GM21723 (cell line): Measurements from ENCODE around the gene KIF2C.
"Not testable (repeated sequence)": the region's sequence is repeated elsewhere in the genome, so short reads cannot be mapped to it uniquely, and the experiment has no call there.

ENCODE experiments used
- ATAC-seq: cut with Tn5 transposase; IDR thresholded peaks from one replicate; pipeline ENCODE4 v1.9.1; 2021; ENCODE audit warnings: mild to moderate bottlenecking, moderate library complexity; ENCODE audit not compliant: unreplicated experiment

Gene KIF2C

DNA sequence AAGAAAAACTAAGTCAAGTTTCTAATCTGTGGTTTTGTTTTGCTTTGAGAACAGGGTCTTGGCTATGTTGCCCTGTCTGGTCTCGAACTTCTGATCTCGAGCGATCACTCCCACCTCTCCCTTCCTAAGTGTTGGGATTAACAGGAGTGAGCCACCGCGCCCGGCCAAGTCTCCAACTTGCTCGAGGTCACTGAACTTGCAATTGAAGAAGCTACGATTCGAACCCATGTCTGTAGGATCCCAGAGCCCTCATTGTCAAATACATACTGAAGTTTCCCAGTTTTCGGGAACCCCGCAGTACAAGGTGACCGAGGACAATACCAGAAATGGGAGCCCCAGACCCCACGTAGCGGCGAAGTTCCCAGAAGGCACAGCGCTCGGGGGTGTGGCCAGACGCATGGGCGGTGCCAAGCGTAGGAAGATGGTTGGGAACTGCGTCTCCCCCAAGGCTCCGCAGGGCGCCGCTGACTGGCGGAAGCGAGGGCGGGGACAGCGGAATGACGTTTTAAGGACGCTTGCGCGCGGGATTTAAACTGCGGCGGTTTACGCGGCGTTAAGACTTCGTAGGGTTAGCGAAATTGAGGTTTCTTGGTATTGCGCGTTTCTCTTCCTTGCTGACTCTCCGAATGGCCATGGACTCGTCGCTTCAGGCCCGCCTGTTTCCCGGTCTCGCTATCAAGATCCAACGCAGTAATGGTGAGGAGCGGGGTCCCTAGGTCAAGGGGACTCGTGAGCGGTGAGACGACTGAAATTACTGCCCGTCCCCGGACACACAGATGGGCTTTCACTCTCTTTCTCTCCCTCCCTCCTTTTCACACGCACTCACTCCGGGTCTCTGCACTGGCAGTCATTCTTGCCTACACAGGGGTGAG, at the start of gene KIF2C:
Gene KIF2C, plus strand, starts transcription at position 531 of the 872 bp plus-strand sequence. Its CDS starts 96 bp downstream, at position 627.
- ATAC-seq: peak; percentile 98

DNA sequence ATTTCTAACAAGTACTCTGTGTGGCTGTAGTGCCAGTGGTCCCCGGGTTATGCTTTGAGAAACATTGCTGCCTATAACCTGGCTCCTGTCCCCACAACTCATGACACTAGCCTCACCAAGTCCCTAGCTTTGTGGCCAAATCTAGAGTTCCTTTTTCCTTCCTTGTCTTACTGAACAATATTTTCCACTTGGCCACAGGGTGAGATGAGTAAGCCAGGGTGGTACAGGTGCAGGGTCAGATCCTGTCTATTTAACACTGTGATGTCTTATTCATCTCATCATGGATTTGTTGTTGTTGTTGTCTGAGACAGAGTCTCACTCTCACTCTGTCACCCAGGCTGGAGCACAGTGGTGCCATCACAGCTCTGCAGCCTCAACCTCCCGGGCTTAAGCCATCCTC, 46.5 kb upstream of the KIF2C start:
- no peak for ATAC-seq

- ATAC-seq: no peak
Observed at GRCh38 chr1:44693900-44694299, 45.7 kb upstream of the KIF2C start.

DNA sequence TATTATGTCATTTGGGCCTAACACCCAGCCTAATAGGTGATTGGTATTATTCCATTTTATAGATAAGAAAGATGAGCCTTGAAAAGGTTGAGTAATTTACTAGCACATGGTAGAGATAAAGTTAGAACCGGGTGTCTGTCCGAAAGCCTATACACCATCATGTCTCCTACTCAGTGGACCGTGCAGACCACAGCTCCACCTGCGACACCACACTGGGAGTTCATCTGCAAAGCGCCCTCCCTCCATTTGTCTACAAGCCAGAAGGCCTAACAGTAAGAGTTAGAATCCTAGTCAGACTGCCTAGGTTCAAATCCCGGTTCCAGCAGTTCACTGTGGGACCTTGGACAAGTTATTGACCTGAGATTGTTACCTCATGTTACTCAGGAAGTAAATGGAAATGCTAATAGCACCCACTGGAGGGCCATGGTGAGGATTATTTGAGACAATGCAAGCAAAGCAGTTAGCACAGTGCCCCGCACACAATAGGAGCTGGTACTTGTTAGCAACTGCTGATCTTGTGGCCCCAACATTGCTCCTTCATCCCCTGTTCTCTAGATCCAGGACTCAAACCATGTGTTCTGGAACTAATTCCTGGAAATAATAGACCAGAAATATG, 44.7 kb upstream of the KIF2C start:
- ATAC-seq: peak; percentile 80

DNA sequence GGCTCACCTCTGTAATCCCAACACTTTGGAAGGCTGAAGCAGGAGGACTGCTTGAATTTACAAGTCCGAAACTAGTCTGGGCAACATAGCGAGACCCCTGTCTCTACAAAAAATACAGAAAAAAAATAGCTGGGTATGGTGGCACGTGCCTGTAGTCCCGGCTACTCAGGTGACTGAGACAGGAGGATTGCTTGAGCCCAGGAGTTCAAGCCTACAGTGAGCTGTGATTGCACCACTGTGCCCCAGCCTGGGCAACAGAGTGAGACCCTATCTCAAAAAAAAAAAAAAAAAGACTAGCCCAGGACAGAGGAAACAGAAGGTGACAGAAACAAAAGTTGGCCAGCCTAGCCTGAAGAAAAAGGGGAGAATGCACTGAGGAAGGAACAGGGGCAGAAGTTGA, 44.0 kb upstream of the KIF2C start:
- no peak for ATAC-seq

GRCh38 chr1:44696101-44696500, 43.5 kb upstream of the KIF2C start:
- no peak for ATAC-seq

DNA sequence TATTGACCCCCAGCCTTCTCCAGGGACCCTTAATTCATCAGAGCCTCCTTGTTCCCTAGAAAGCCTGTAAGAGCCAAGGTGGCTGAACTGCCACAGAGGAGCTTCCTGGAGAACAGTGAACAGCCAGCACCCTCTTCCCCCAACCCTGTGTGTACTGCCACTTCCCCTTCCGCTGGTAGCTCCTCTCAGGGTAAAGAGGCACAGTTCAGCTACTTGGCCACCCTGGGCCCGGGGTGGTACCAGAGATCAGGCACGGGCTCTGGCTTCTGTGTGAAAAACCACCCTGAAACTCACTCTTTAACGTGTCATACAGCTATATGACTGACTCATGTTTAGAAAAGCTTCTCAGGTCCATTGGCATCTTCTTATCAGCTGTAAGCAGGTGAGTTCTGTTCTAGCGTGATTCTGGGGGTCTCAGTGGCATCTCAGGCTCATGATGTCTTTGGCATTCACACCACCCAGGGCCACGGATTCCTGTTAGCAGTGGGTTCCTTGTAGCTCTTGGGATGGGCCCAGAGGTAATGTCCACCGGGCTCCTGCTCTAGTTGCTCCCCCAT, 42.8 kb upstream of the KIF2C start:
- ATAC-seq: peak; percentile 48

DNA sequence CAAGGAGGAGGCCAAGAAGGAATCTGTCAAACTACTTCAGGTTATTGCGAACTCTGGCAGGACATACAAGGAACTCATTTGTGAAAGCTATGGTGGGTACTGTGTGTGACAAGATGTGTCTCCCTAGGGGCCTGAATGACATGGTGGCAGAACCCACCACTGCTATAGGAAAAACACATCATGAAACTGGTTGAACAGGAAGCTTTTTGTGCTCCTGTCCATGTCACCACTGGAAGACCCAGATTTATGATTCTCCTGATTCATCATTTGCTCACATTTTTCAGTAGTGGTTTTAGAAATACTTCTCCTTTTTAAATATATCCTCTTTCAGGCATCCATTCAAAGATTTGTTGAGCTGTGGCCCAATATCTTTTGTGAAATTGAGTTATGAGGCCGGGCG, 41.5 kb upstream of the KIF2C start:
- no peak for ATAC-seq

- ATAC-seq: not testable (repeated sequence)
Observed at GRCh38 chr1:44699375-44699774, 40.3 kb upstream of the KIF2C start.

GRCh38 chr1:44700573-44700972, 39.1 kb upstream of the KIF2C start:
- ATAC-seq: no peak

DNA sequence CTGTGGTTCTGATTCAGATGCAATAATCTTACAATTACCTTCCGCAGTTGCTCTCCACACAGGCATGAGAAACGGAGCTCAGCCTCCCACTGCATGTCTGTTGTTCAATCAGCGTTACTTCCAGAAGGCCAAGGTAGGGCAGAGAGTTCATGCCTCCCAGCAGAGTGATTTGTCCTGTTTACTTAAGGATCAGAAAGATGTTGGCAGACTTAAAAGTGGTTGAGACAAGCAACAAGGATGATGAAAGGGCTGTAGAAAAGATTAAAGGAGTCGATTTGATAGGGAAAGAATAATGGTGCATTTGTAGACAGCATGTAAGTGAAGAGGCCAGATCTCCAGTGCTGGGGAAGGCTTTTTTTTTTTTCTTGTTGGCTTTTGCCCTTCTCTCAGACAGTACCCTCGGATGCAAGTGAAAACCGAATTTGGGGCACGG, 38.5 kb upstream of the KIF2C start:
- ATAC-seq: no peak

DNA sequence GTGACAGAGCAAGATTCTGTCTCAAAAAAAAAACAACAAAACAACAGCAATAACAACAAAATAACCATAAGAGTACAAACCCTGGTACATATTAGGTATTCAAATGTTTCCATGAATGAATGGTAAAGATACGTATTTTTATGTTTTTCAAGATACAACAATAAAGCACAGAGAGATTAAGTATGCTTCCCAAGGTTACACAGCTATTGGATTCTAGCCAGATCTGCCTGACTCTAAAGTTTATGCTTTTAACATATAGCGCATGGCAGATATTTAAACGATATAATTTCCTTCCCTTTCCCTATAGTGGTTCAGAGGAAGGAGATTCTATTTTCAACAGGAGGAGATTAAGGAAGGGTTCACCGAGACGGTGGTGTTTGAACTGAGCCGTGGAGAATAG, 34.2 kb upstream of the KIF2C start:
- no peak for ATAC-seq

DNA sequence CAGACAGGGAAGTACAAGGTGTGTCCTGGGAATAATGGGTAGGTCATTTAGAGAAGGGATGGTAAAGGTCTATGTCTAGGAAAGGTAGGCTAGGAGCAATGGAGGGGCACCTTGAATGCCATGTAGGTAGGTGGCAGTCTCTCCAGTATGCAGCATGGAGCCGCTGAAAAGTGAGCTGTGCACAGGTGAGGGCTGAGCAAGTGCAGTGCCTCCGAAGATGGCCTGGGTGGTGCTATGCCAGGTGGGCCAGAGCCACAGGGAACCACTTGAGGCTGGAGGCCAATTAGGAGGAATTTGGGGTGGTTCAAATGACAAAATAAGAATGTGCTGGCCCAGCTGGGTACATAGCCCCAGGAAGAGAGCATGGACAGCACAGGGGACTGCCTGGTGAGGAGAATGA, 33.7 kb upstream of the KIF2C start:
- no peak for ATAC-seq

GRCh38 chr1:44707112-44707881, 32.3 kb upstream of the KIF2C start:
- no peak for ATAC-seq

DNA sequence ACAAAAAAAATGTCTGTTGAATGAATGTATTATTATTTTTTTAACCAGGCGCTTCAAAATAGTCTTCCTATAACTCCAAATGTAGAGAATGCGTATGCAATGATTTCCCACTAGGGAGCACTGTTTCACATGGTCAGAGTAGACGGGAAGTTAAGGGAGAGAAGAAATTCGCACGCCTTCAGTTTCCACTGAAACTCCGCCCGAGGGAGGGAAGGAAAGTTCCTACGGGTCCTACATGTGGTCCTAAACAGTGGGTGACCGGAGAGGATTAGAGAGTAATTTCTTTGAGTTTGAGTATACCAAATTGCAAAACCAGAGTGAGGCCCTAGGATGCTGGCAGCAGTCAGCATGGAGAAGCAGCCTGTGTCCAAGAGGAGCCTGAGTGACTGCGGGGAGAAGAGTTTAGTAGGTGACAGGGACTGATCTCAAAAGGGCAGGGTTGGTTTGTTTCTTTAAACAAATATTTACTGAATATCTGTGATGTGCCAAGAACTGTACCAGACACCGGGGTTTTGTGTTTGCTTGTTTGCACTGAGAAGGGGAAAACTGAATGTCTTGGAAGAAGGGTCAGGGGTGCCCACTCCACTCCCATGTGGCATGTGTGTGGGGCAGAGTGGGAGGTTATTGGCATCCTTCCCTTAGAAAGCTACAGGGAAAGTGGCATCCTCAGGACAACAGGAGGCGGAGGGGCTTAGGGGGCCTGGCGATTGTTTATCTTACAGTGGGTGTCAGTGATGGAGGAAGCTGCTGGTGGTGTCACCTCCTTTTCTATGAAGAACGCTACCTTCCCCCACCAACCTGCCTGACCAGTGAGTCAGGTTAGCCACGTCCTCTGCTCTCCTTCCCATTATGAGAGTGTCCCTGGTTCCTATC, 31.4 kb upstream of the KIF2C start:
- ATAC-seq: no peak

- ATAC-seq: peak; percentile 72
Observed at GRCh38 chr1:44713321-44713781, 26.3 kb upstream of the KIF2C start.

DNA sequence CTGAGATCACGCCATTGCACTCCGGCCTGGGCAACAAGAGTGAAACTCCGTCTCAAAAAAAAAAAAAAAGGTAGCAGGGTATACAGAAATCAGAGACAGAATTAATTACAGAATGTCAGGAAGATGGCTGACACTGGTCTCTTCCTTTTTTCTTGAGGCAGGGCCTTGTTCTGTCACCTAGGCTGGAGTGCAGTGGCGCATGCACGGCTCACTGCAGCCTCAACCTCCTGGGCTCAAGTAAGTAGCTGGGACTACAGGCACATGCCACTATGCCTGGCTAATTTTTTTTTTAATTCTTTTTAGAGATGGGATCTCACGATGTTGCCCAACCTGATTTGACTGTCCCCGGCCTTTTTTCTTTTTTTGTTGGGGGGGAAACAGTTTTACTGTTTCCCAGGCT, 25.1 kb upstream of the KIF2C start:
- no peak for ATAC-seq

- ATAC-seq: peak; percentile 58
Observed at GRCh38 chr1:44714944-44715571, 24.6 kb upstream of the KIF2C start.

GRCh38 chr1:44717156-44717555, 22.5 kb upstream of the KIF2C start:
- ATAC-seq: no peak

- no peak for ATAC-seq
Observed at GRCh38 chr1:44717653-44718052, 22.0 kb upstream of the KIF2C start.
